GM19239 (cell line): ENCODE results near the gene CTIF.
"Not testable (repeated sequence)": the region's sequence is repeated elsewhere in the genome, so short reads cannot be mapped to it uniquely, and the experiment has no call there.

Experiments used
- DNase-seq: peaks from one replicate; pipeline ENCODE4 v3.0.0; 2011; ENCODE audit warnings: low spot score; ENCODE audit not compliant: insufficient read length
- FAIRE-seq: peaks from 2 replicates; lab custom pipeline; 2011; peaks lifted over from hg19 to GRCh38; lab: Jason Lieb, UNC

CTIF gene

GRCh38 chr18:48715711-48716361, 177.0 kb downstream of the CTIF start:
- FAIRE-seq (peak; percentile 26), DNase-seq (peak; percentile 31)

GRCh38 chr18:48717227-48717626, 178.4 kb downstream of the CTIF start:
- not testable (repeated sequence) for DNase-seq, FAIRE-seq

- FAIRE-seq (no peak), DNase-seq (no peak)
Observed at GRCh38 chr18:48718251-48718959, 179.6 kb downstream of the CTIF start.

- FAIRE-seq = no peak
- DNase-seq = no peak
Observed at GRCh38 chr18:48719388-48719787, 180.6 kb downstream of the CTIF start.

- DNase-seq (no peak), FAIRE-seq (no peak)
Observed at GRCh38 chr18:48719974-48720654, 181.3 kb downstream of the CTIF start.

GRCh38 chr18:48720655-48721025, 181.8 kb downstream of the CTIF start:
- DNase-seq = no peak

GRCh38 chr18:48721312-48721711, 182.5 kb downstream of the CTIF start:
- FAIRE-seq (no peak), DNase-seq (no peak)

More at GRCh38 chr18:48720655-48721025, 181.8 kb downstream of the CTIF start:
- FAIRE-seq = no peak

- no peak for FAIRE-seq
- no peak for DNase-seq
Observed at GRCh38 chr18:48723016-48723415, 184.2 kb downstream of the CTIF start.

GRCh38 chr18:48723837-48724236, 185.0 kb downstream of the CTIF start:
- no peak for DNase-seq
- FAIRE-seq = no peak

GRCh38 chr18:48724442-48724841, 185.6 kb downstream of the CTIF start:
- FAIRE-seq (no peak), DNase-seq (no peak)

- peak; percentile 33 for FAIRE-seq
- DNase-seq = no peak
Observed at GRCh38 chr18:48724939-48725338, 186.1 kb downstream of the CTIF start.

- FAIRE-seq (no peak), DNase-seq (no peak)
Observed at GRCh38 chr18:48725562-48725961, 186.7 kb downstream of the CTIF start.

- DNase-seq (no peak), FAIRE-seq (no peak)
Observed at GRCh38 chr18:48727681-48728080, 188.8 kb downstream of the CTIF start.

- FAIRE-seq (no peak), DNase-seq (no peak)
Observed at GRCh38 chr18:48728204-48728833, 189.5 kb downstream of the CTIF start.

- DNase-seq (no peak), FAIRE-seq (no peak)
Observed at GRCh38 chr18:48729404-48729803, 190.6 kb downstream of the CTIF start.

GRCh38 chr18:48730010-48730409, 191.2 kb downstream of the CTIF start:
- no peak for FAIRE-seq

GRCh38 chr18:48732767-48733424, 194.1 kb downstream of the CTIF start:
- FAIRE-seq (no peak), DNase-seq (no peak)

More at GRCh38 chr18:48730010-48730409, 191.2 kb downstream of the CTIF start:
- no peak for DNase-seq

GRCh38 chr18:48733643-48734253, 194.9 kb downstream of the CTIF start:
- FAIRE-seq = no peak
- no peak for DNase-seq

- FAIRE-seq (no peak), DNase-seq (no peak)
Observed at GRCh38 chr18:48734460-48734859, 195.6 kb downstream of the CTIF start.
